Fibroblast of villous mesenchyme (primary cell): ENCODE measurements around the gene RBM10. TPM values are rescaled to one million over a fixed set of nuclear protein-coding genes. Genes with fewer than 3 reads are reported as not detected.
A peak's percentile ranks its signal among the peaks of the same experiment; 100 is the strongest.

ENCODE experiments used
- DNase-seq: peaks from one replicate; pipeline ENCODE4 v3.0.0-alpha.2; 2010; ENCODE audit warnings: low read depth
- H3K4me3 ChIP-seq: 2 replicates; pipeline ENCODE4 v1.5.1; 2011; ENCODE audit warnings: low read depth, mild to moderate bottlenecking, low read length
- CTCF ChIP-seq: IDR thresholded peaks from 2 replicates; pipeline ENCODE4 v1.5.1; 2012; ENCODE audit warnings: low read depth, mild to moderate bottlenecking, low read length; ENCODE audit not compliant: insufficient read depth
- total RNA-seq: library from RNA; depleted of rRNA; stranded (reverse); fragments of >200 nt; gene quantifications from 2 replicates; pipeline ENCODE4 v1.2.3, GENCODE V29; 2012

Gene RBM10
- total RNA-seq, 1 donor = 49.2 TPM

DNA sequence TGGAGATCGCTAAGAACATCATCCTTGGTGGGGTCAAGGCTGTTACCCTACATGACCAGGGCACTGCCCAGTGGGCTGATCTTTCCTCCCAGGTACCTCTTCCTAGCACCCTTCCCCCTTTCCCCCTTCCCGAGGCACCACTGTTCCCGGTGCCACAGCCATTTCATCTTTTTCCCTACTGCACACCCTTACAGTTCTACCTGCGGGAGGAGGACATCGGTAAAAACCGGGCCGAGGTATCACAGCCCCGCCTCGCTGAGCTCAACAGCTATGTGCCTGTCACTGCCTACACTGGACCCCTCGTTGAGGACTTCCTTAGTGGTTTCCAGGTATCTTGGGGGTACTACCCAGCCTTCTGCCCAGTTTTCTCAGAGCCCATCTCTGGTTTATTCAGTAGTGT, 54.3 kb downstream of the RBM10 start:
- no peak for TF ChIP-seq CTCF
- H3K4me3 ChIP-seq = no peak overlapping the region
- DNase-seq = no peak

- peak; percentile 43 for DNase-seq
- peak; percentile 30 for TF ChIP-seq CTCF
- no peak overlapping the region for H3K4me3 ChIP-seq
Observed at GRCh38 chrX:47200385-47201150, 55.5 kb downstream of the RBM10 start.

DNA sequence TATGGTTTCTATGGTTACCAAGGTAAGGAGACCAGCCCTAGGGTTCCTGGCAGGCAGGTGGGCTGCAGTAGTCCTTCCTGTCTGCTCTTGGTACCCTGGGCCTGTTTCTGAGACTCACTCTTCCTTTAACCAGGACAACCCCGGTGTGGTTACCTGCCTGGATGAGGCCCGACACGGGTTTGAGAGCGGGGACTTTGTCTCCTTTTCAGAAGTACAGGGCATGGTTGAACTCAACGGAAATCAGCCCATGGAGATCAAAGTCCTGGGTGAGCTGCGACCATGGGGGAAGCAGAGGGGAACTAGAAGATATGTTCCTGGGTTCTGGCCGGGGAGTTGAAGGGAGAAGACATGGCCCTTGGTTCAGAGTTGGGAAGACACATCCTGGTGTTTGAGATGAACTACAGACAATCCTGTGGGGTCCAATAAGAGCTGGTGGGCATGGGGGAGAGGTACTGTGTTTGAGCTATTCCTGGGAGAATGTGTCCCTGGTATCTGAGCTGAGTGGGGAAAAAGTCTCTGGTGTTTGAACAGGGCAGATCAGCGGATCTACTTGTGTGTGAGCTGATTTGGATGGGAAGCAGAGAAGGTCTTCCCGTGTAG, 56.4 kb downstream of the RBM10 start:
- no peak for TF ChIP-seq CTCF
- DNase-seq = no peak
- no peak overlapping the region for H3K4me3 ChIP-seq

GRCh38 chrX:47202316-47202715, 57.3 kb downstream of the RBM10 start:
- DNase-seq = no peak
- TF ChIP-seq CTCF = no peak
- H3K4me3 ChIP-seq = no peak overlapping the region

DNA sequence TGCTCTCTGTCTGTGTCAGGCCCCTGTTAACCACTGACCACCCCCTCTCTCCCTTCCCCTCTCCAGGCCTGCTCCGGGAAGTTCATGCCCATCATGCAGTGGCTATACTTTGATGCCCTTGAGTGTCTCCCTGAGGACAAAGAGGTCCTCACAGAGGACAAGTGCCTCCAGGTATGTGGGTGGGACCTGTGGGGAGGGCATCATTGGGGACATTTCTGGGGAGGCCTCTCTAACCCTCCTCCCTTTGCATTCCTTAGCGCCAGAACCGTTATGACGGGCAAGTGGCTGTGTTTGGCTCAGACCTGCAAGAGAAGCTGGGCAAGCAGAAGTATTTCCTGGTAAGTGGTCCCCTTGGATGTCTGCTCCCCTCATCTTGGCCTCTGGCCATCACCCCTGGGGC, 57.9 kb downstream of the RBM10 start:
- no peak for TF ChIP-seq CTCF
- DNase-seq = no peak
- no peak overlapping the region for H3K4me3 ChIP-seq

DNA sequence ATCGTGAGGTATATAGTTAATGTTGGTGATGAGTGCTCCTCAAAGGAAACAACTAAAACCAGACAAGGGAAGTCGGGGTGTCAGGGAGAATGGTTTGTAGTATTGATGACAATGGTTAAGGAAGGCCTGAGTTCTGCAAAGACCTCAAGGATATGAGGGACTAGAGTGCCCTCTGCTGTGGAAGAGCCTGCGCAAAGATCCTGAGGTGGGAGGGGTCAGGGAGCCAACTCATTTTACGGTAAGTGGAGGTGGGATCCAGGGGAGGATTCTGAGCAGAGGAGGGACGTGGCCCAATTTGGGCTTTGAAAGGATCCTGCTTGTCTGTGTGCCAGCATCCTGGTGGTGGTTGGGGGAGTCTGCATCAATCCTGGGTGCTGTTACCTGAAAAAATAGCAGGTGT, 59.9 kb downstream of the RBM10 start:
- DNase-seq = no peak
- no peak for TF ChIP-seq CTCF

More for the DNA sequence above, 59.9 kb downstream of the RBM10 start:
- H3K4me3 ChIP-seq = no peak overlapping the region
